Rectal smooth muscle tissue (tissue), 1 donor: ENCODE measurements around the gene PDIA5.

ENCODE experiments used
- H3K27ac ChIP-seq: one replicate; pipeline ENCODE4 v1.7.0; 2013; ENCODE audit warnings: low read depth, low read length, inconsistent platforms
- H3K27me3 ChIP-seq: one replicate; pipeline ENCODE4 v1.7.0; 2013; ENCODE audit warnings: low read length; ENCODE audit not compliant: control insufficient read depth, insufficient read depth
- H3K36me3 ChIP-seq: one replicate; pipeline ENCODE4 v1.7.0; 2013; ENCODE audit warnings: low read length; ENCODE audit not compliant: control insufficient read depth, insufficient read depth
- H3K4me1 ChIP-seq: one replicate; pipeline ENCODE4 v1.7.0; 2013; ENCODE audit warnings: low read length; ENCODE audit not compliant: control insufficient read depth, insufficient read depth
- H3K4me3 ChIP-seq: one replicate; pipeline ENCODE4 v1.7.0; 2013; ENCODE audit warnings: low read length
- H3K9ac ChIP-seq: one replicate; pipeline ENCODE4 v1.7.0; 2013; ENCODE audit warnings: low read length

Gene PDIA5

DNA sequence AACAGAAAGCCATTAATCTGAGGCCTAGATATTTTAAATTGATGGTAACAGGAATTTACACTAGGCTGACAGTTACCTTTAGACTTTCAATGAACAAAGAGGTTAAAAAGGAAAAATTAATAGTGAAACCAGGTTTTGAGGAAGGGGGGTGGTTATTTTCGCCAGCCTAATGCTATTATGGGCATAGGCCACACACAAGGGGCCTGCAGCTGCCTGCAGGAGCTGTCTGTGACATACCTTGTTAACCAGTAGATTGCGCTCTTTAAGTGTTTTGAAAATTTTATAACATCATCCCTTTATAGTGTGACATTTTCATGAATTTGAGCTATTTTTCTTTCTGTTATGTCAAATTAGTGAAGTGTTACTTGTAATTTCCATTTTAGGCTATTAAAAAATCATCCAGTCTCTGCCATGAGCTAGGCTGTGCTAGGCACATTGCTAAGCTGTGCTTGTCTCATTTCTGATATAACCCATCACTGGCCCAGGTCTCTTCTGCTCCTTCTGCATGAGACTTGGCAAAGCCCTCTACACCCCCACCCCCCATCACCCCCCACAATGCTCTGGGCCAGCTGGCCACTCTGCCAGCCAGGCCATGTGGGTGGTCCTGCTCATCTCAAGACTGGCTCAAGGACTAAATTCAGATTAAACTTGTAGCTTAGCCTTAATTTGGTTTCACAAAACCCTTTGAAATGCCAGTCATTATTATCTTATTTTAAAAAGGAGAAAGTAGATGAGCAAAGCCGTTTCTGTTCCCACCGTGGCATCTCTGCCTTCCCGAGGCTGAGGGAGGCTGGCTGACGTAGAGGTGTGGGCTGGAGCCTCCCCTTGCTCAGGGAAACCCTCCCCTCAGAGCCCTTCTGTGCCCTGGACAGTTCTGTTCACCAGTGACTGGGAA is 86.5 kb downstream of the PDIA5 start:
- H3K27ac ChIP-seq: no peak overlapping the region
- no peak overlapping the region for H3K9ac ChIP-seq
- H3K4me3 ChIP-seq: no peak overlapping the region
- H3K4me1 ChIP-seq: no peaks in the 10 kb centered on the region
- no peaks in the 10 kb centered on the region for H3K27me3 ChIP-seq
- H3K36me3 ChIP-seq: peaks cover 13% of the 10 kb centered on the region

DNA sequence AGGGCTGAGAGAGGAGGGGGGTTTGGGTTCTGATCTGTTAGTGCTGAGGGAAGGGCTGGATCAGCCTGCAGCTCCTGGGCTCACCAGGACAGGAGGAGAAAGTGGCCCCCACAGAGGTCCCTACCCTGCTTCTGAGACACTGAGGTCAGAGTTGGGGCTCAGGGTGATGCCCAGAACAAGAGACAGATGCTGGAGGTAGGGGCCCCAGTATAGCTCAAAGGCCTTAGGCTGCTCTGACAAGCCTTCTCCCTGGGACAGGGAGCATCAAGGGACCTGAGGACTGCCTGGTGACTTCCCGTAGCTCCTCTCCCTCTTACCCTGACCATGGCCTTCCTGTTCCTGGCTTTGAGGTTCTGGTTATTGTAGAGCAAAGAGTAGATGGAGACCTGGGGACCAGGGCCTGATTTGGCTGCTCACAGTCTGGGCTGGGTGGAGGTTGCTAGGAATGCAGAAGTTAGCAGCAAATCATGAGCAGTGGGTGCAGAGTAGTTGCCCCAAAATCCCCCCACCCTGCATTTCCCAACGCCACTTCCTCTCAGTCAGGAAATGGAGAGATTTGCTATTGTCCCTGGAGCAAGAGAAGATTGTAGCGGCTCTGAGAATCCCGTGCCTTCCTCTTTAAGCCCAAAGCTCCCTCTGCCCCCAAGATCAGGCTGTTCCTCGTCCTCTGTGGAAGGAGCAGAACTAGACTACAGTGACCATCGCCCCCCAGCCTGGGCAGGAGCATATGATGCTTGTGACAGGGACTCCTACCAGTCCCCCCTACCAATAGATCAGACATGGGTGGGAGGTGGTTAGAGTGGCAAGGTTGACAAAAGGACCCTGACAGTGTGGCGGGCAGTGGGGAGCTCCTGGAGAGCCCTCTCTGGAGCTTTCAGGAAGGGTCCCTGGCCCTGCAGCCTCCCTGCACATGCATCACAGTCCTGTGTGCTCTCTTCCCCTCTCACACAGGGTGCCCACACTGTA is 87.5 kb downstream of the PDIA5 start:
- no peak overlapping the region for H3K9ac ChIP-seq
- no peak overlapping the region for H3K27ac ChIP-seq
- no peaks in the 10 kb centered on the region for H3K4me1 ChIP-seq
- H3K36me3 ChIP-seq: peaks cover 13% of the 10 kb centered on the region
- H3K4me3 ChIP-seq: no peak overlapping the region
- no peaks in the 10 kb centered on the region for H3K27me3 ChIP-seq

DNA sequence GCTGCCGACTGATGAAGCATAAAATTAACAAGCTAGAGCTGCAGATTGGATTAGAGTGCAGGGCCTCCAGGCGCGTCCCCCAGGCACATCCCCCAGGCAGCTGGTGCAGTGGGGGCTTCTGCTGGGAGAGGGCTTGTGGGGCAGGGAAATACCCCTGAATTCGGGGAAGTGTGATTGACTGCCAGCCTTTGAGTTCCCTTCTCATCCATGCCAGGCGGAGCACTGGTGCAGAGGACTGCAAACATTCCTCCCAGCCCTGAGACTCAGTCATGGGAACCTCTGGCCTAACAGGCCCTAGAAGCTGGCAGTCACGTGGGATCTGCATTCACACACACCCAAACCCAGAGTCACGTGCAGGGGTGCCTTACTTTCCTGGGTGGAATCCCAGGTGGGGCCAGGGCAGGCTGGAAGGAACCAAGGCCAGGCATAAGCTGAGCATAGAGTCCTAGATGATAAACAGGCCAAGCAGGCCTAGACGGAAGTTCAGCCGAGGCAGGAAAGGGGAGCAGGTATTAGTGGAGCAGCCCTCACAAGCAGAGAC is 88.7 kb downstream of the PDIA5 start:
- no peaks in the 10 kb centered on the region for H3K4me1 ChIP-seq
- peaks cover 13% of the 10 kb centered on the region for H3K36me3 ChIP-seq
- no peak overlapping the region for H3K9ac ChIP-seq
- no peak overlapping the region for H3K27ac ChIP-seq
- H3K27me3 ChIP-seq: no peaks in the 10 kb centered on the region
- H3K4me3 ChIP-seq: no peak overlapping the region

DNA sequence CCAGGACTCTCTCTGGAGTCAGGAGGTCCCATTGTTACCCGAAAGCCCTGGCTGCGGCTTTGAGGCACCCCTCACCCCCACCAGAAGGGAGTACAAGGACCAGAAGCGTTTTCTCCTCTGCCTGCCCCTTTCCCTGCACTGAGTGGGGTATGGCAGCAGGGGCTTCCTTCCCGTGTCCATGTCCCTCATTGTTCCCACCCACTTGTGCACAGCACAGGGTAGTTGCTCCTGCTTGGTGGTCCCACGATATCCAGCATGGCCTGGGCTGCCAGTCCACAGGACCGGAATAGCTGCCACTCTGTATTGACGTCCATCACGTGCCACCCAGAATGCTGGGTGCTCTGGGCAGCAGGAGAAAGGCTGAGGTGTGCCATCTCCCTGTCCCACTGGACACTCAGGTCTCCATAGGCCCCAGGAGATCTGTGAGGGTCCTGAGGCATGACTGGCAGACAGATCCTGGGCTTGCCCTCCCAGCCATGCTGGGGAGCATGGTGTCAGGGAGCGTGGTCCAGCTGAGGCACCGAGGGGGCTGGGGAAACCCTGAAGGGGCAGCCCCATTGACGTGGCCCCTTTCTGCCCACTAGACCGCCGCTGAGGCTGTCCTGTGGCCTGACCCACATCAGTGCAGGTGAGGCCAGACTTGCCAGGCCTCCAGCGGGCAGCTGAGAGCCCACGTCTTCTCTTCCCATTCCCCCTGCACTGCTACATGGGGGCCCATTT is 89.6 kb downstream of the PDIA5 start:
- no peak overlapping the region for H3K9ac ChIP-seq
- no peaks in the 10 kb centered on the region for H3K27me3 ChIP-seq
- H3K4me3 ChIP-seq: no peak overlapping the region
- peaks cover 11% of the 10 kb centered on the region for H3K36me3 ChIP-seq
- no peak overlapping the region for H3K27ac ChIP-seq
- no peaks in the 10 kb centered on the region for H3K4me1 ChIP-seq

DNA sequence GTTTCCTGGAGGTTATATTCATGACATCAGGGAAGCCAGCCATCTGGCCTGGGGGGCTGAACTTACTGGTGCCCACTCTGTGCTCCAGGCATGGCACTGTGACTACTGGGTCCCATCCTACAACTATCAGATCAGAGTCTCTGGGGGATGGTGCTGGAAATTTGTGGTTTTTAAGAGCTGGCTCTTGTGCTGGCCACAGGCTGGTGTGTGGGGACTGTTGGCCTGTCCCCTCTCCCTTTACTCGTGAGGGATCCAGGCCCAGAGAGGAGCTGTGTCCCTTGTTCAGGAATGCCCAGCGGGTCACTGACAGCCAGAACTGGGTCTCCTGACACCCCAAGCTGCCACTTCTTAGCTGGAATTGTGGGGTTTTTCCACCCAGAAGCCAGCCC is 90.4 kb downstream of the PDIA5 start:
- Histone ChIP-seq H3K27ac (no peak overlapping the region), H3K9ac (no peak overlapping the region), H3K36me3 (peaks cover 13% of the 10 kb centered on the region)

DNA sequence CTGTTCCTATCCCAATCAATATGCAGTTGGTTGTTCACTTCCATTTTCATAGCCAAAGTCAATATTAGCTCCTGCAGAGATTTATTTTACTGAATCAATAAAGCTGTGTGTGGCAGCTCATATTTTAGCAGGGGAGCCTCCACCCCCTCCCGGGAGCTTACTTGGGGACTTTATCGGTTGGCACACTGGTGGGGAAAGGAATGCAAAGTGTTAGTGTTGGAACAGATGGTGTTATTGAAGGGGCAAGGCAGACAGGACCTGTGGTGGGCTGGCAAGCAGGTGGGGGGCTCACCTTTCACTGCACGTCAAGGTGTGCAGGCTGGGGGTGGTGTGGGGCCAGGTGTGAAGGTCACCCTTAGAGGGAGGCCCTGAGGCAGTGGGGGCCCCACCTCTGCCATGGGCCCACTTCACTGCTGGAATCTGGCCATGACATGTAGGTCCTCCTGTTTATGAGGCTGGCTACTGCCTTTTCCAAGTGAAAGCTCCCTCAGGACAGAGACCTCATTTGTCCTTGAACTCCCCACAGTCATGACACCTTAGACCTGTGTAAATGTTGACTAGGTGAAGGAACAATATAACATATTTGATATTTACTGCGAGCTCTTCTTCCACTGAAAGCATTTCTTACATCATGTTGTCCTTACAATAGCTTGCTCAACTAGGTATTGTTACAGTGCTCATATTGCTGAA is 90.9 kb downstream of the PDIA5 start:
- no peak overlapping the region for H3K9ac ChIP-seq
- peaks cover 10% of the 10 kb centered on the region for H3K36me3 ChIP-seq
- no peak overlapping the region for H3K27ac ChIP-seq
- no peak overlapping the region for H3K4me3 ChIP-seq
- no peaks in the 10 kb centered on the region for H3K27me3 ChIP-seq
- no peaks in the 10 kb centered on the region for H3K4me1 ChIP-seq

More for the DNA sequence above, 90.4 kb downstream of the PDIA5 start:
- Histone ChIP-seq H3K4me1 (no peaks in the 10 kb centered on the region), H3K4me3 (no peak overlapping the region), H3K27me3 (no peaks in the 10 kb centered on the region)

DNA sequence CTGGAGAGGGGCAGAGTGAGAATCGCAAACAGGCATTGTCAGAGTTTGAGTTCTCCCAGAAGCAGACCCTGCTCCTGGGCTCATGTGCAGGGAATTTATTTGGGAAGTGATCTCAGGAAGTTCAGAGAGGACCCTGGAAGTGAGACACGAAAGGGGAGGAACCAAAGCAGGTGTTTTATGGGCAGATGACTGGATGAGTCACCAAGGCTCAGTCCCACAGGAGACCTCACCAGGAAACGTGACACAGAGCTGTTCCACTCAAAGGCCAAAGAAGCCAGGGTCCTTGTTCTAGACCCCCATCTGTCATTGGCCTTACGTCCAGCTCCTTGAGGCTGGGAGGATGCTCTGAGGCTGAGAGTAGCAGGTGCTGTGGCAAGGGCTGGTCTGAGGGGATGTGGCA is 91.5 kb downstream of the PDIA5 start:
- Histone ChIP-seq H3K4me3 (no peak overlapping the region), H3K27me3 (no peaks in the 10 kb centered on the region), H3K36me3 (peaks cover 10% of the 10 kb centered on the region), H3K9ac (no peak overlapping the region), H3K4me1 (no peaks in the 10 kb centered on the region), H3K27ac (no peak overlapping the region)

DNA sequence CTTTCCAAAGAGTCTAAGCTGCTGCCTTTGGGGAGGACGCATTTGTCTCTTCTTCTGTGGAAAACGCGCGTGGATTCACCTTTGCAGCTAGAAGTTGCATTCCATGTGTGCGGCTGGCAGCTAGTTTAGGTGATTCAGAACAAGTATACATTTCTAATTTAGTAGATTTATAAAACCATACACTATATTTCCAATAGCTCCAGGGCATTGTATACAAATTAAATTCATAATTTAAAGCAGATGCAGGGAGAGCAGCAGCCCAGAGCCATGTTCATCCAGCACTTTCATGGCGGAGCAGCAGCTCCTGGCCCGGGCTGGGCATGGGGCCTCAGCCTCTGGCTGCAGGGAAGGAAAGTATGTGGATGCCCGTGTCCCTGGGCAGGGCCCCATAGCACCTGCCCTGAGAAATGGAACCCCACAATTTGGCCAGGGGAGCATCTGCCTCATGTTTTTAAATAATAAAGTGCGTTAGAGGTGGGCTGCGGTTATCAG is 92.1 kb downstream of the PDIA5 start:
- H3K27ac ChIP-seq: no peak overlapping the region
- H3K27me3 ChIP-seq: no peaks in the 10 kb centered on the region
- no peak overlapping the region for H3K4me3 ChIP-seq
- no peaks in the 10 kb centered on the region for H3K4me1 ChIP-seq
- H3K9ac ChIP-seq: no peak overlapping the region
- H3K36me3 ChIP-seq: peaks cover 12% of the 10 kb centered on the region

DNA sequence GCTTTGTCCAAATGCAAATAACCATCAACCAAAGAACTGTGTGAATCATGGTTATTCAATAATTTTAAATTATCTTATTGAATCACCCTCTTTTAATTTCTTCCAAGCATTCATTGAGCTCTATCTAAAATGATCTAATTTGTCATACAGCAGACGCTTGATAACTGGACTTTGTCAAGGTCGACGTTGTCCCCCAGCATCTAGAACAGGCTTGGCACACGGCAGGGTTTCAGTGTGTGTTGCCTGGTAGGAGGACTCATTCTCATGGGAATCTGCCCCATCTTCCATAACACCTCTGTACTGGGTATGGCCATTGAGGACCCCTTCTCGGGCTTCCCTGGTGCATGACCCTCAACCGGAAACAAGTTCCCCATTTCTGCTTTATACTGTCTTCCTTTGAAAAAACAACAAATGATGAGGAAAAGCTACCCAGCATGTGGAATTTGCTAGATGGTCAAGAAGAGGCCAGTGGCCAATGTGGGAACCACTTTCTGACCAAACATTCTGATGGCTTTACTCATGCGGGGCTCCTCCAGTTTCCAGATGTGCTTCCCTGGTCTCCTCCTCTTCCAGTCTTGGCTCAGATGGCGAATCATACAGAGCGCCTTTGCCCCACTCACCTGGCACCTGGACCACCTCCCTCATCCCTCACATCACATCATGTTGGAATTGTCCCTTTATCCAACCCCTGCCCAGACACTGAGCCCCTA is 93.3 kb downstream of the PDIA5 start:
- no peak overlapping the region for H3K4me3 ChIP-seq
- no peaks in the 10 kb centered on the region for H3K27me3 ChIP-seq
- H3K4me1 ChIP-seq: no peaks in the 10 kb centered on the region
- H3K27ac ChIP-seq: no peak overlapping the region
- peaks cover 21% of the 10 kb centered on the region for H3K36me3 ChIP-seq
- no peak overlapping the region for H3K9ac ChIP-seq

DNA sequence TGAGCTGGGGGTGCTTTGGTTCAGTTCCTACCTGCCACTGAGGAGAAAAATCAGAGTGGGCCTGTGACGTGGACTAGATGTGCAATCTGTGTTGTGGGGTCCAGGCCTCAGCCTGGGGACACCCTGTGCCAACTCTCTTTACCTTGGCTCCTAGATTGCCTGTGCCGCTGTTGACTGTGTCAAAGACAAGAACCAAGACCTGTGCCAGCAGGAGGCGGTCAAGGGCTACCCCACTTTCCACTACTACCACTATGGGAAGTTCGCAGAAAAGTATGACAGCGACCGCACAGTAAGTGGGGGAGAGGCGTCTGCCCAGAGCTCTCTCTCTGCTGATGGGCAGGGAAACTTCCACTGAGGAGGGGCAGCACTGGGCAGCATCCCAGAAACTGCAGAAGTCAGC is 94.3 kb downstream of the PDIA5 start:
- Histone ChIP-seq H3K9ac (no peak overlapping the region), H3K36me3 (peaks cover 21% of the 10 kb centered on the region), H3K4me1 (no peaks in the 10 kb centered on the region), H3K4me3 (no peak overlapping the region), H3K27me3 (no peaks in the 10 kb centered on the region), H3K27ac (no peak overlapping the region)

DNA sequence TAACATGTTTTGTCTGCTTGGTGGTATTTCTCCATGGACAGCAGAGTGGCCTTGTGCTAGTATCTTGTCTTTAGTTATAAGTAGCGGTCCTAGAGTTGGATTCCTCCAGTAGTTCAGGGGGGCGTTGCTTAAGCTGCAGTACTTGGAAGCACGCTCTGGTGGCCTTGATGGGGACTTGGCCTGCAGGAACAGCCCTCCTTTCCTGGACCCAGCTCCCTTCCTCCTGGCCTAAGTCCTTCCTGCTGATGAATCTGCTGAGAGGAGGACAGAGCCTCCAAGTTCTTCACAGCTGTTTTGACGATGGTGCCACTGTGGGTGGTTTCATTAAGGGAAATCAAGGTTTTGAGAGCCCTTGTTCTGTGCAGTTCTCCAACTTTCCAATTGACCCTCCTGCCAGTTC is 96.3 kb downstream of the PDIA5 start:
- Histone ChIP-seq H3K27ac (no peak overlapping the region), H3K4me3 (no peak overlapping the region), H3K9ac (no peak overlapping the region), H3K36me3 (peaks cover 18% of the 10 kb centered on the region), H3K27me3 (no peaks in the 10 kb centered on the region), H3K4me1 (no peaks in the 10 kb centered on the region)
